NCI-H2081 treated with DMSO at 0.1 percent for 48 hours (cell line): Measurements from ENCODE around the gene SPATS2.
"Not testable (repeated sequence)": the region's sequence is repeated elsewhere in the genome, so short reads cannot be mapped to it uniquely, and the experiment has no call there.

Experiments
- DNase-seq: peaks from one replicate; lab custom pipeline; 2025; lab: John Stamatoyannopoulos, UW

Gene SPATS2

GRCh38 chr12:49352351-49352750 is 14.9 kb upstream of the SPATS2 start:
- DNase-seq, result no peak

GRCh38 chr12:49355913-49356312 is 11.3 kb upstream of the SPATS2 start:
- no peak for DNase-seq

- no peak for DNase-seq
Observed at GRCh38 chr12:49357103-49357678, 10.1 kb upstream of the SPATS2 start.

DNA sequence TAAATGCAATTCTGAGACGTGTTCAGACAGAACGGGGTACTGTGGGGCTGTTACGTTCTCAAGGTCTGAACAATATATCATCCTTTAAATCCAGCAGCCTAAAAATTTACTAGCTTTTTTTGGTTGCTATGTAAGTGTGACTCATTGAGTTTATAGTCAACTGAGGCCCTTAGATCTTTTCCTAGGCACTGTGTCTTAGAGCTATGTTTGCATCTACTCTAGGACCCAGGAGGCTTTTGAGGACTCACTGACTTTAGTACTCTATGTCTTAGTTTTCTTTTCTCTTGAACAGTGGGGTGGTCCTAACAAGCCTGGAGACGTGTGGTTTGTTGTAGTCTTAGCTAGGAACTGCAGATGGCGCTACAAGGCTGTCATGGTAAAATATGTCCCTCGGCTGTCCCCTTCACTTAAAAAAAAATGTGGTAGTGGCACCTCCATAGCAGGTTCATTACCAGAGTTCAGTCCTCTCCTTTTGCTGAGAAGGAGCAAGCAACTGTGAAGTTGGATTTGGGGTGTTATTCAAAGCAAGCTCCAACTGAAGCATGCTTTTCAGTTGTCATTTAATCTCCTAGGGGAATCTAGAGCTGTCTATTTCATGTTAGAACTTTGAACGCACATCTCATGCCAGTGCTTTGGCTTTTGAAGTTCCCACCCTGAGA is 8.7 kb upstream of the SPATS2 start:
- peak; percentile 28 for DNase-seq

GRCh38 chr12:49359671-49360070 is 7.6 kb upstream of the SPATS2 start:
- no peak for DNase-seq

DNA sequence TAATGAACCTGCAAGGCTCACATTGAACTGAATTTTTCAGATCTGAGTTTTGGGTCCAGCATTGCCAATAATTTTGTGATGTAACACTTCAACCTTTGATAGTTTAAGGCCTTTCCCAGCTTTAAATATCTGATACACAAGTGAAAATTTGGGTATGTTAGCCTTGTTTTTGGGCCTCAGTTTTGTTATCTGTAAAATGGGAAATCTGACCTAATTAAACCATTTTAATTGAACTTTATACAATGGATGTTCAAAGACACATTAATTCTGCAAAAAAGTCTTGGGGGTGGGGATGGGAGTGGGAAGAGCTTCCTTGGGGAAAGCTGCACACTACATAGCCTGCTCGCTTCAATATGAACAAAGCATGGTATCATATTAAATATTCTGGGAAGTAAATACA is 5.2 kb upstream of the SPATS2 start:
- DNase-seq, result no peak

DNA sequence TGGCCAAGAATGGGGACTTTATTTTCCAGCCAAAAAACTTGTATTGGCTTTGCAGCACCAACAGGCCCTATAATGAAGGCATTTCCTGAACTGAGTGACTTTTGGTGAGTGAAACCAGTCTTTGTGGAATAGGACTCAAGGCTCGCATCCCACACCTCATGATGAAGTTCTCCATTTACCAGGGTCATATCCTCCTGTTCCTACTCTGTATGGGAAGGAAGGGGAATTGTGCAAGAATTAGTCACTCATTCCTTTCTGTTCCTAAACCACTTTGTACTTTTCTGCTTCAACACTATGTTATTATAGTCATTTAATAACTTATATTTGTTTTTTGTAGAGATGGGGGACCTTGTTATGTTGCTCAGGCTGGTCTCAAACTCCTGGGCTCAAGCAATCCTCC is 2.3 kb upstream of the SPATS2 start:
- no peak for DNase-seq

DNA sequence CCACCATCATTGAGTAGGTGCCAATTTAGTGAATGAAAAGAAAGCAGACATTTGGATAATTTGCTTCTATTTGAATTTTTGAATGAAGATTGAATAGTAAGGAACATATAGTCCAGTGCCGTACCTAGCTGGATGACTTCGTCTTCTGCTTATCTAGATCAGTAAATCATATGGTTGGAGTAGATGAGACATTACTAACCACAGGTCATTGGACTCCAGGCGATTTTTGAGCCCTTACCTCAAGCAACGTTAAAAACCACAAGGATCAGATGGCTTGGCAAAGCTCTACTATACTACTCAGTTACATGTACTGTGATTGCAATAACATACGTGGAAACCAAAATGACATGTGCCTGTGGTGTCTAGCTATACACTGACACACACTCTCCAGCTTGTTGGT is 1.7 kb upstream of the SPATS2 start:
- DNase-seq, result no peak

- no peak for DNase-seq
Observed at GRCh38 chr12:49366096-49366651, 1.1 kb upstream of the SPATS2 start.

DNA sequence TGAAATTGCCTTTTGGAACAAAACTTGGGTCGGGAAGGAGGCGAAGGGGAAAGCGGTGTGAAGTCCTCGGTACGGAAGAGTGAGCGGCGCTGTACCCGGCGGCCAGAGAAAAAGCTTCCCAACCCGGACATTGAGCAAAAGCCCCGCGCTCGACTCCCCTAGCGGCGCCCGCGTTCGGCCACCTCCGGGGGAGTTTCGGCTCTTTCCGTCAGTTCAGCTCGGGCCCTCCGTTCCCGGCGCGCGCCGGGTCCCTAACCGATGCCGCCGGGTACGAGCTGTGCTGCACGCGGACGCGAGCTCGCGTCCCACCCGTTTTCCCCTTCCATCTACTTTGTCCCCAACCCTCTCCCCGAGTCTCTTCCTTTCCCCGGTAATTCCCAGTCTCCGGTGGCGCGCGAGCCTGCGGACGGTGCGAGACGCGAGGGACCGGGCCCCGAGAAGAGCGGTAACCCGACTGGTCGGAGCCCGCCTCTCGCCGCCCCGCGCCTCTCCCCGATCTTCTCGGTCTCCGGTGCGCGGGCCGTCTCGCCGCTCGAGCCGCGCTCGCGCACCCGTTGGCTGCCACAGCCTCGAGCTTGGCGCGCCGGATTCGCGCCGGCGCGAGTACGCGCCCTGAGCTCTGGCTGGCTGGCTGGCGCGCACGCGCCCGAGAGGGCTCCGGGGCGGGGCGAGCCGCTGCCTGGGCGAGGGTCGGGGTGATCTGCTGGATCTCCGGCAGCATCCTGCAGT is 446 bp upstream of the SPATS2 start:
- peak; percentile 68 for DNase-seq

DNA sequence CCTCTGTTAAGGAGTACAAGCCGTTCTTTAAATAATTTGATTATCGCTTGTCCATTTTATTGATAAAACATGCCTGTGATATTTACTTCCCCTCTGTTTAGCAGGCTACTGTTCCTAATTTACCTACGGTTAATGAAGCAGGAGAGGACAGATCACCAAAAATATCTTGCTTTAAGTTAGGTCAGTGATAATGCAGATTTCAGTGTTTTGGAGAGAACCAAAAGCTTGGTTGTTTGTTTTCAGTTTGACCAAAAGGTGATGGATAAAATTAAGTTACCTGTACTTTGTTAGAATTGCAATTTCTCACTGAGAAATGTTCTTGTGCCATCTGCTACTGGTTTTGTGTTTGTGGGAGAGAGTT is 958 bp downstream of the SPATS2 start:
- DNase-seq, result no peak

GRCh38 chr12:49369411-49370145 is 2.3 kb downstream of the SPATS2 start:
- DNase-seq, result no peak

- no peak for DNase-seq
Observed at GRCh38 chr12:49370539-49370938, 3.3 kb downstream of the SPATS2 start.

DNA sequence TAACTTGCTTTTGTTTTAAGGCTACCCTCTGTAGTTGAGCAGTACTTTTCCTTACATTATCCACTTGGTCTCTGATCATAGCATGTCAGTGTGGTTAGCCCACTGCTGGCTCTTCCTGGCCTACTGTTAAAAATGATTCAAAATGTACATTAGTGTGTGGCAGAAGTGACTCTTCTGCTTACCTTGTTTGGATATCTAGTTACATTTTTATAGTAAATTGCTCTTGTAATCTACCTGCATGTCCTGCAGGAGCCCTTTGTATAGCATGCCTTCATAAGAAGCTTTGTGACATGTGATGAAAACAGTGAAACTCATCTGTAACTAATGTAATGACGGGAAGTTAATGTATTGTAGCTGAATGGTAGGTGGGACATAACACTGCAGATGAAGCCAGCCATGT is 8.1 kb downstream of the SPATS2 start:
- DNase-seq, result no peak

DNA sequence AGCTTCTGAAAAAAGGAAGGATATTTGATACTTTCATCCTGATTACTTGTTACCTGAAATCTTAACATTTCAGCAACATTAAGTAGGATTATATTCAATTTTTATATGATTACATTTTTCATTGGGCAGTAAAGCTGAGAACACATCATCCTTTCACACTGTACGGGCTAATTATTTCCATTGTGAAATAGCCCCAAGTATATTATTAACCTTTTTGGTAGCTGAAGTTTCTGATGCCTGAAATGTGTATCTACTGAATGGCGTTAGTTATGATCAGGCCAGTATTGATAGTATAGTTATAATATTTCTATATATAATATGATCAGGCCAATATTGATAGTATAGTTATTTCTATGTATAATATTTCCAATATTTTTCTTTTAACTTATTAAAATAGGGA is 10.1 kb downstream of the SPATS2 start:
- DNase-seq, result no peak

DNA sequence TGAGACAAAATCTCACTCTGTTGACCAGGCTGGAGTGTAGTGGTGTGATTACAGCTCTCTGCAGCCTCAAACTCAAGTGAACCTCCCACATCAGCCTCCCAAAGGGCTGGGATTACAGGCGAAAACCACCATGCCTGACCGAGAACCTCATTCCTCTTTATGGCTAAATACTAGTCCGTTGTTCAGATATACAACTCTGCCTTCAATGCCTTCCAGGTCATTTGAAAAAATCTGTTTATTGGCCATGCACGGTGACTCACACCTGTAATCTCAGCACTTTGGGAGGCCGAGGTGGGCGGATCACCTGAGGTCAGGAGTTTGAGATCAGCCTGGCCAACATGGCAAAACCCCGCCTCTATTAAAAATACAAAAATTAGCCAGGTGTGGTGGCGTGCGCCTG is 12.9 kb downstream of the SPATS2 start:
- not testable (repeated sequence) for DNase-seq

GRCh38 chr12:49388682-49389386 is 21.6 kb downstream of the SPATS2 start:
- no peak for DNase-seq

DNA sequence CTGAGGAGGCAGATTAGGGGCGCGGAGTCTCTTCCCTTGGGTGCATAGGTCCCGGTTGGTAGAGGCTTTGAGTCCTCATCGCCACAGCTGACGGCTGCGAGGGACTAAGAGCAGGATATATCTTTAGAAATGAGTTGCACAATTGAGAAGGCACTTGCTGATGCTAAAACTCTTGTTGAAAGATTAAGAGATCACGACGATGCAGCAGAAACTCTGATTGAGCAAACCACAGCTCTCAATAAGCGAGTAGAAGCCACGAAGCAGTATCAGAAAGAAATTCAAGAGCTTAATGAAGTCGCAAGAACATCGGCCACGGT is 22.1 kb downstream of the SPATS2 start:
- DNase-seq, result no peak

GRCh38 chr12:49397000-49397399 is 29.7 kb downstream of the SPATS2 start:
- no peak for DNase-seq

GRCh38 chr12:49400304-49400703 is 33.0 kb downstream of the SPATS2 start:
- no peak for DNase-seq

GRCh38 chr12:49403971-49404450 is 36.7 kb downstream of the SPATS2 start:
- DNase-seq, result no peak

- DNase-seq, result no peak
Observed at GRCh38 chr12:49404956-49405355, 37.7 kb downstream of the SPATS2 start.
